Lung (tissue), 12 donors: ENCODE measurements around the gene ADH5. TPM values are rescaled to one million over a fixed set of nuclear protein-coding genes. Genes with fewer than 3 reads are reported as not detected.

ENCODE experiments used
- ATAC-seq: fragments of 200-7000 bp; cut with Tn5 transposase; one replicate; pipeline ENCODE4 v1.9.1; 2020; ENCODE audit warnings: moderate number of reproducible peaks; ENCODE audit not compliant: insufficient read depth, low FRiP score
- DNase-seq, 3 donors: peaks; one replicate each; pipeline ENCODE4 v3.0.0-alpha.2; 2013 to 2017
- H3K27ac ChIP-seq, 2 donors: one replicate each; pipeline ENCODE4 v1.5.1; 2013; ENCODE audit warnings: mild to moderate bottlenecking in 2 of 2, moderate library complexity in 2 of 2, control low read depth in 1 of 2, inconsistent platforms in 1 of 2, low read depth in 1 of 2, low read length in 1 of 2
- H3K27me3 ChIP-seq, 3 donors: one replicate each; pipeline ENCODE4 v1.5.1; 2013; ENCODE audit warnings: low read length in 2 of 3; ENCODE audit not compliant: control insufficient read depth in 3 of 3, insufficient read depth in 3 of 3
- H3K36me3 ChIP-seq, 4 donors: one replicate each; pipeline ENCODE4 v1.5.1; 2013; ENCODE audit warnings: low read length in 4 of 4, mild to moderate bottlenecking in 1 of 4, moderate library complexity in 1 of 4; ENCODE audit not compliant: control insufficient read depth in 4 of 4, insufficient read depth in 4 of 4
- H3K4me1 ChIP-seq, 5 donors: one replicate each; pipeline ENCODE4 v1.5.1; 2013; ENCODE audit warnings: low read length in 5 of 5, mild to moderate bottlenecking in 2 of 5, moderate library complexity in 1 of 5; ENCODE audit not compliant: control insufficient read depth in 5 of 5, insufficient read depth in 5 of 5
- H3K4me3 ChIP-seq: one replicate; pipeline ENCODE4 v1.5.1; 2013; ENCODE audit warnings: mild to moderate bottlenecking, control low read depth, moderate library complexity
- H3K9ac ChIP-seq, 2 donors: one replicate each; pipeline ENCODE4 v1.5.1; 2013; ENCODE audit warnings: low read length in 2 of 2, control low read depth in 1 of 2; ENCODE audit not compliant: insufficient read depth in 1 of 2
- H3K9me3 ChIP-seq, 4 donors: one replicate each; pipeline ENCODE4 v1.5.1; 2013; ENCODE audit warnings: low read length in 3 of 4, mild to moderate bottlenecking in 1 of 4, moderate library complexity in 1 of 4; ENCODE audit not compliant: control insufficient read depth in 4 of 4, insufficient read depth in 3 of 4
- WGBS, 2 donors: extraction: QIAGEN DNeasy Blood & Tissue Kit; methylation state at CpG; one replicate each; pipeline ENCODE4 v1.1.7; 2013; 5-methylcytosine and 5-hydroxymethylcytosine counted together
- polyA plus RNA-seq, 2 donors: library from polyadenylated mRNA; stranded (reverse); fragments of 200-250 nt; gene quantifications; one replicate each; pipeline ENCODE4 v1.2.1, GENCODE V29; 2013
- total RNA-seq, 2 donors: library from RNA; depleted of rRNA in 1 of 2; stranded (reverse); fragments of >200 nt in 1 of 2; gene quantifications; one replicate each; pipeline ENCODE4 v1.2.1, GENCODE V29; 2014 to 2021
- TF ChIP-seq, protein P1 (sequence below): IDR thresholded peaks from 2 replicates; pipeline ENCODE4 v1.5.1; 2012; ENCODE audit warnings: mild to moderate bottlenecking; ENCODE audit errors: control extremely low read depth, extremely low read depth
- donor health status: control.
- donor health status: control.
- donor health status: Bipolar disorder and iron deficiency.
- donor health status: healthy.
- donor health status: DM: yes; HTN: yes; CAD: no.

The ADH5 gene
- total and polyA plus RNA-seq, 4 donors = 83.7 to 143 (median 127) TPM

- peaks cover 0 to 6% (median 0%) of the 10 kb centered on the region in 4 donors for H3K36me3 ChIP-seq
- WGBS, 2 donors = 83 to 96% methylated on average over 3 of the region's 3 CpGs
These were observed 46.0 kb upstream of the ADH5 start for GRCh38 chr4:99134586-99134985.

GRCh38 chr4:99131378-99131777 is 42.8 kb upstream of the ADH5 start:
- no peak for ATAC-seq
- WGBS, 2 donors = 45 to 73% methylated on average over 2 of the region's 2 CpGs

More at GRCh38 chr4:99134586-99134985, 46.0 kb upstream of the ADH5 start:
- Histone ChIP-seq H3K27me3 (no peaks in the 10 kb centered on the region), H3K27ac (no peak overlapping the region), H3K9ac (no peak overlapping the region), H3K4me3 (no peak overlapping the region), H3K4me1 (no peaks in the 10 kb centered on the region), H3K9me3 (no peaks in the 10 kb centered on the region)
- TF ChIP-seq, protein P1, sequence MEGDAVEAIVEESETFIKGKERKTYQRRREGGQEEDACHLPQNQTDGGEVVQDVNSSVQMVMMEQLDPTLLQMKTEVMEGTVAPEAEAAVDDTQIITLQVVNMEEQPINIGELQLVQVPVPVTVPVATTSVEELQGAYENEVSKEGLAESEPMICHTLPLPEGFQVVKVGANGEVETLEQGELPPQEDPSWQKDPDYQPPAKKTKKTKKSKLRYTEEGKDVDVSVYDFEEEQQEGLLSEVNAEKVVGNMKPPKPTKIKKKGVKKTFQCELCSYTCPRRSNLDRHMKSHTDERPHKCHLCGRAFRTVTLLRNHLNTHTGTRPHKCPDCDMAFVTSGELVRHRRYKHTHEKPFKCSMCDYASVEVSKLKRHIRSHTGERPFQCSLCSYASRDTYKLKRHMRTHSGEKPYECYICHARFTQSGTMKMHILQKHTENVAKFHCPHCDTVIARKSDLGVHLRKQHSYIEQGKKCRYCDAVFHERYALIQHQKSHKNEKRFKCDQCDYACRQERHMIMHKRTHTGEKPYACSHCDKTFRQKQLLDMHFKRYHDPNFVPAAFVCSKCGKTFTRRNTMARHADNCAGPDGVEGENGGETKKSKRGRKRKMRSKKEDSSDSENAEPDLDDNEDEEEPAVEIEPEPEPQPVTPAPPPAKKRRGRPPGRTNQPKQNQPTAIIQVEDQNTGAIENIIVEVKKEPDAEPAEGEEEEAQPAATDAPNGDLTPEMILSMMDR = no peak
- ATAC-seq (no peak), DNase-seq (no peak)

DNA sequence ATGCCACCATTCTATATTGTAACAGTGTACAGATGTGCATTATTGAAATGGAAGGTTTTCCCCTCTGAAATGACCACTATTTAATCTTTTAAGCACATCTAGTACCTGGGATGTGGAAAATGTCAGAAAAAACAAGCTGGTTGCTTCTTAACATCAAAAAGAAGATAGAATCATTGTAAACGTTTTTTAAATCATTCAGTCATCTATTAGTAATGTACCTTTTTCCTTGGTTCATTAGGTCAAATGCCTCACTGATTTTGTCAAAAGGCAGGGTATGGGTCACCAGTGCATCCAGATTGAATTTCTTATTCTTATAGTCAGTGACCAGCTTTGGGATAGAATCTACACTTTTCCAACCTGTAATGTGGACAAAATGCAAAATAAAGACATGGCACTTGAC is 37.8 kb upstream of the ADH5 start:
- H3K27me3 ChIP-seq = no peaks in the 10 kb centered on the region
- WGBS, 2 donors = 63 to 83% methylated on average over 1 of the region's 1 CpG

More at GRCh38 chr4:99131378-99131777, 42.8 kb upstream of the ADH5 start:
- TF ChIP-seq, protein P1 = no peak
- H3K4me1 ChIP-seq = no peaks in the 10 kb centered on the region
- DNase-seq = no peak
- no peak overlapping the region for H3K27ac ChIP-seq
- H3K9ac ChIP-seq = no peak overlapping the region
- H3K4me3 ChIP-seq = no peak overlapping the region
- H3K36me3 ChIP-seq = peaks cover 0 to 4% (median 0%) of the 10 kb centered on the region in 4 donors
- no peaks in the 10 kb centered on the region for H3K27me3 ChIP-seq
- no peaks in the 10 kb centered on the region for H3K9me3 ChIP-seq

More for the DNA sequence above, 37.8 kb upstream of the ADH5 start:
- ATAC-seq (no peak), DNase-seq (no peak)
- no peak overlapping the region for H3K27ac ChIP-seq
- no peak overlapping the region for H3K4me3 ChIP-seq
- no peaks in the 10 kb centered on the region for H3K36me3 ChIP-seq
- no peaks in the 10 kb centered on the region for H3K9me3 ChIP-seq
- TF ChIP-seq, protein P1 = no peak
- no peaks in the 10 kb centered on the region for H3K4me1 ChIP-seq
- H3K9ac ChIP-seq = no peak overlapping the region
